H1 (cell line): ENCODE measurements around the gene RPGR. TPM values are rescaled to one million over a fixed set of nuclear protein-coding genes. Genes with fewer than 3 reads are reported as not detected.

Experiments used
- CHD7 ChIP-seq: fragments of 300-600 bp; sonication (generic); IDR thresholded peaks from 2 replicates; pipeline ENCODE4 v1.7.1; 2012; ENCODE audit warnings: low read length, moderate library complexity, mild to moderate bottlenecking, inconsistent platforms; ENCODE audit not compliant: insufficient replicate concordance
- SIRT6 ChIP-seq: IDR thresholded peaks from one replicate; pipeline ENCODE4 v1.7.1; 2012; ENCODE audit warnings: low read length, inconsistent platforms
- SP1 ChIP-seq: IDR thresholded peaks from 2 replicates; pipeline ENCODE4 v1.6.1; 2011; ENCODE audit warnings: low read depth, low read length
- SUZ12 ChIP-seq: fragments of 200-600 bp; sonication (generic); IDR thresholded peaks from 2 replicates; pipeline ENCODE4 v1.6.1; 2012; ENCODE audit warnings: mild to moderate bottlenecking, inconsistent platforms, low read length, moderate library complexity, mixed read lengths
- polyA plus RNA-seq, 7 experiments: library from polyadenylated mRNA; depleted of rRNA in 3 of 7; stranded (reverse) in 5 of 7; unstranded in 2 of 7; fragments of >200 nt in 5 of 7; fragments of 200-250 nt in 2 of 7; gene quantifications; 1 replicate in 5 of 7; 2 replicates in 1 of 7; 4 replicates in 1 of 7; pipeline versions ENCODE4 v1.2.1 to v1.2.3, GENCODE V29; 2011 to 2013; ENCODE audit warnings: missing spikeins in 2 of 7, mixed read lengths in 2 of 7
- total RNA-seq: library from RNA; stranded (reverse); fragmentation: NEBNext Ultra II Directional; extraction: Animal tissue kit (Norgen Biotek cat#: 25700); gene quantifications from 2 replicates; pipeline ENCODE4 v1.2.1, GENCODE V29; 2021

Gene RPGR
- total and polyA plus RNA-seq, 2 of the 8 experiments (the other 6 are each of a cell fraction or from before 2014, with no cell fraction given) = 1.6 to 10.0 TPM

- no peak for TF ChIP-seq CHD7
- no peak for TF ChIP-seq SP1
- TF ChIP-seq SIRT6 = no peak
- TF ChIP-seq SUZ12 = no peak
- TF ChIP-seq, all 59 proteins: peak for 0
These were observed 1.2 kb downstream of the RPGR start (continued) for GRCh38 chrX:38326086-38326485.
